GM18526 (cell line): ENCODE data around the gene AK2.

Source experiments
- POLR2A ChIP-seq: IDR thresholded peaks from 3 replicates; pipeline ENCODE4 v1.6.1; 2011; ENCODE audit not compliant: insufficient read length; ENCODE audit errors: extremely low read depth

Gene AK2

DNA sequence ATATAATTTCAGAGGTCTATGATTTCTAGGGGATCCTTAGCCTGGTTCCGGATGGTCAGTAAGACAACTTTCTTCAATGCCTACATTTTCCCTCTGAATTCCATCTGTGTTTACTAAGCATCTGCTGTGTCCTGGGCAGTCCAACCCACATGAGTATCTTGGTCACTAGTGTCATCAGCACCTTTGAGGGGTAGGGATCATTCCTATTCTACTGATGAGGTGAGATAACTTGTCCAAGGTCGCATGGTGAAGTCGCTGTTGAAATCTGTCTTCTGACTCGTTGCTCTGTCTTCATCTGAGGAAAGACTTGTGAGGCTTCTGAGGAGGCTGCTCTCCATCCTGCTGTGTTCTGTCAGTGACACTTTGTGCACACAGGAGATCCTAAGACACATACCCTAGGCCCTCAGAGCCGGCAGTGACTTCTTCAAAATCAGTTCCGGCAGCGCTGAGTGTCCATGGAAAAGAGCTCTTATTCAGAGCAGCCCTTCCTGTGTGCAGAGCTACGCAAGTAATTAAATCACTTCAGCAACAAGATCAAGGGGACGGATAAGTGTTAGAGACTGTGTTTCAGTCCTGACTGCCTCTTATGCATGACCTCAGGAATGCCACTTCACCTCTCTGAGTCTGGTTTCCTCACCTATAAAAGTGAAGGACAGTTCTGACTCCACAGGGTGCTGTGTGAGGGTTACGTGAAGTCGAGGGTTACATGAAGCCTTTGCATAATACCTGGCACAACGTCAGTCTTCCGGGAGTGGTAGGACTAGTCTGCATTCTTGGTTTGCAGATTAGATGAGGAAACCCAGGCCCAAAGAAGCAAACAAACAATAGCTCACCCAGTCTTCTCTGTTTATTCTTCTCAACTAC lies 28.4 kb downstream of the AK2 start:
- TF ChIP-seq POLR2A: no peak

DNA sequence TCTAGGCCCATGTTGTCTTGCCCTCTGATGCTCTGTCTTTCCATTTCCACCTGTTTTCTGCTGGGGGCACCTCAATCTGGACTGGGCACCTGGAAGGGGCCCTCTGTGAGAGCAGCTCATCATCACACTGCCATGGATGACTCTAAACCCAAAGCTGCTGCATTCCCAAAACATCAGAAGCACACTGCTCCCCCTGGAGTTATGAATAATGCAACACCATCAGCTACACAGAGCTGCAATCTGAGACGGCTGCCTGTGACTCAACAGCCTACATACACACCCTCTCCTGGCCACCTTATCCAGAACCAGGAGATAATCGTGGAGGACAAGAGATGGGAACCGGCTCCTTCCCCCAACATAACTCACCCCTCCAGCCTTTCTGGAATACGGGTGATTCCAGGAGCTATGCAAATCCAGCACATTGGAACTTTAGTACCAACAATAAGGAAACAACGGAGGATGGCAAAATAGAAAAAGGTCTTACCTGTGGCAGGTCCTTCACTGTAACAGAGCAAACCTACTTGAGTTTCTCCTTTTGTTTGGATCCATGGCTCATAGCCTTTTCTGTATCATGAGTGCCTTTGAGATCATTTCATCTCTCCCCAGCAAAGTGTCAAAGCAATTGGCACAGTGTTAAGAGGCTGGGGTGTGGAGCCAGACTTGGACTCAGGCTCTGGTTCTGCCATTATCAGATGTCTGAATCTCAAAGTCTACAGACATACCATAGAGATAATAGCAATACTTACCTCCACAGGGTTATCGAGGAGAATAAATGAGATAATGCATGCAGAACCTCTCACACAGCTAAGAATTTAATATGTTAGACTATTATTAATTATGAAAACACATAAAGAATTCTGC lies 29.3 kb downstream of the AK2 start:
- TF ChIP-seq POLR2A: no peak

DNA sequence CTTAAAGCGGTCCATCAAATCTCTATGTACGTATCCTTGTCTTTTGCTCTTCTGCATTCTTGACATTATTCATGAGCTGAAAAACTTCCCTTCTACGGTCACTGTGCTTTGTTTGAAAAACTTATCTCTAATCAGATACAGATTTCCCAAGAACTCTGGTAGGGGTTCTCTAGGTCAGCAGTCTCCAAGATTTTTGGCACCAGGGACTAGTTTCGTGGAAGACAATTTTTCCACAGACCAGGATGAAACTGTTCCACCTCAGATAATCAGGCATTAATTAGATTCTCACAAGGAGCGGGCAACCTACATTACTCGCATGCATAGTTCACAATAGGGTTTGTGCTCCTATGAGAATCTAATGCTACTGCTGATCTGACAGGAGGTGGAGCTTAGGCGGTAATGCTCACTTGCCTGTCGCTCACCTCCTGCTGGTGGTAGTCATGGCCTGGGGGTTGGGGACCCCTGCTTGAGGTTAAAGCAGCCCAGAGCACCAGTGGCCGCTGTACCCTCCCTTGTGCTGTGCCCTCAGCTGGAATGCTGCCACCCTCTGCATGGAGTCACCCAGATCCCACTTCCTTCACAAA lies 30.8 kb downstream of the AK2 start:
- no peak for TF ChIP-seq POLR2A

DNA sequence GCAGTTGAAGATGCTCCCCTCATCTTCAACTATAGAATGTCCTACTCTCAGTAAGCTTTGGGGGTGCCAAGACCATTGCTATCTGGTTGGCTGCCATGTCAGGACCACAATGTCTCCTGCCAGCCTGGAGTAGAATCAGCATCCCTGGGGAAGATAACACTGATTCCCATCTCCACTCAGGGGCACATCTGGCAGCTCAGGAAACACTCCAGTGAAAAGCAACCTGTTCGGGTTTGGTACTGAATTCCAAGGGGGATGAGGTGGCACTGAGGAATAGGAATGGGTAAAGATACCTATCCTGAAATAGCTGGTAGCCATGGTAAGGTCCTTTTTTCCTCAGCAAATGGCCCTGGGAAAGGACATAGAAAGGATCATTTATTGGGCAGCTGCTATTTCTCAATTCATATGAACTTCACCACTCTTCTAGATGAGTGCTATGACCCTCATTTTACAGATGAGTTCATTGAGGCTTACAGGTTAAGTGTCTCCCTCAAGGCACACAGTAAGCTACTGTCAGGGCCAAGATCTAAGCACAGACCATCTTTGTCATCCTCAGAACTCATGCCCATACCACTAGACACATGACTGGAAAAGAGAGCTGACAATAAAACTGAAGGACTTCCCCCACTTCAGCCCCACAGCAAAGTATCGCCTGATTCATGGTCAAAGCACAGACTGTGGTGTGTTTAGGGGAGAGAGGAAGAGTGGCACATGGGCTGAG lies 31.4 kb downstream of the AK2 start:
- no peak for TF ChIP-seq POLR2A

DNA sequence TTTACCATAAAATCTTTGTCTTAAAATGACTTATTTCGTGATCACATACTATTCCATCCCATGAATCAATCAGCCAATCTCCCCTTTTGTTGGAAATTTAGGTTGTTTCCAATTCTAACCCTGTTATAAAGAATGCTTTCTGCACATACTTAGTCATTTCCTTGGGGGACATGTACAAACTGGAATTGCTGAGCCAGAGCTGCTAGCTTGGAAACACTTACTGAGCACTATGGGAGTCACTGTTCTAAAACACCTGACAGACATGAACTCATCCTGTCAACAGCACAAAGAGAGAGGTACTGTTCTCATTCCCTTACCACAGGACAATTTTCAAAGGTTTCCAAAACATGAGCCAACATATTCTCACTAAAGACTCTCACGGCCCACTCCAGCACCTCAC lies 32.1 kb downstream of the AK2 start:
- TF ChIP-seq POLR2A: no peak

DNA sequence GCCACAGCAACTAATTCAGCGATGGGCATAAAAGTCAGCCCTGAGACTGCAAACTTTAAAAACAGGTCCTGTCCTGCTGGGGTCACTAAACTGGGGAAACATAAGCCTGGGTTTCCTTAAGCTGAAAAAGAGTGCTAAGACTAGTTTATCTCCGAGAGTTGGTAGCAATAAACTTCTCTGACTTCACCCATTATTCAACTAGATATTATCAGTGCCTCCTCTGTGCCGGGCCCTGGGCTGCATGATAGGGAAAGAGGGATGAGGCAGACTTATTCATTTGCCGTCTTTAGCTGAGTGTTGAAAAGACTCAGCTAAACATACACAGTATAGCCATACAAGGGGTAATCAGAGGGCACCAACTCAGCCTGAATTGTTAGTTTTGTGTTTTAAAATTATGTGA lies 33.0 kb downstream of the AK2 start:
- no peak for TF ChIP-seq POLR2A

DNA sequence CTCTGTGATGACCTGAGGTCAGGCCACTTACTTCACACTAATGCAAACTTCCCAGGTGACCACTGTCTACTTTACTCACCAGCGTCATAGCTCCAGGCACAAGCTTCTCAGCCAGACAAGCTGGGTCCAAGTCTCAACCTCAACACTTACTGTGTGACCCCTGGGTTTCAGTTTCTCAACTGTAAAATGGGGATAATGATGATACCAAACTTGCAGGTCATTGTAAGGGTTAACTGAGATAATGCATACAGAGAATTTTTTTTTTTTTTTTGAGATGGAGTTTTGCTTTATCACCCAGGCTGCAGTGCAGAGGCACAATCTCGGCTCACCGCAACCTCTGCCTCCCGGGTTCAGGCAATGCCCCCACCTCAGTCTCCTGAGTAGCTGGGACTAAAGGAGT lies 34.7 kb downstream of the AK2 start:
- TF ChIP-seq POLR2A: no peak

DNA sequence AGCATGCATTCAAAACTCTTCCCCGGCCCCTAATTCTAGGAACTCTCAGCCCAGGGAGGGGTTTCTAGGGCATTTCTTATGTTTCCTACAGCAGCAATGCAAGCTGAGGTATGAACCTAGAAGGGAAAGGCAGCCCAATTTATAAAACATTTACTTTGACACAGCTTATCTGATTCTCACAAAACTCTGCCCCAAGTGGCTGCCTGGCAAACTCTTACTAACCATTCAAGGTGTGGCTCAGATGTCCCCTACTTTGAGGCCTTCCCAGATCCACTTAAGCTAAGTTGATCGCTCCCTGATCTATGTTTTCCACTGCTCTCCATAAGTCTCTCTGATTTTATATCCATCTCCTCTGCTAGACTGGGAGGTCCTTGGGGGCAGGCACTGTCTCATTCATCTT lies 35.4 kb downstream of the AK2 start:
- no peak for TF ChIP-seq POLR2A

DNA sequence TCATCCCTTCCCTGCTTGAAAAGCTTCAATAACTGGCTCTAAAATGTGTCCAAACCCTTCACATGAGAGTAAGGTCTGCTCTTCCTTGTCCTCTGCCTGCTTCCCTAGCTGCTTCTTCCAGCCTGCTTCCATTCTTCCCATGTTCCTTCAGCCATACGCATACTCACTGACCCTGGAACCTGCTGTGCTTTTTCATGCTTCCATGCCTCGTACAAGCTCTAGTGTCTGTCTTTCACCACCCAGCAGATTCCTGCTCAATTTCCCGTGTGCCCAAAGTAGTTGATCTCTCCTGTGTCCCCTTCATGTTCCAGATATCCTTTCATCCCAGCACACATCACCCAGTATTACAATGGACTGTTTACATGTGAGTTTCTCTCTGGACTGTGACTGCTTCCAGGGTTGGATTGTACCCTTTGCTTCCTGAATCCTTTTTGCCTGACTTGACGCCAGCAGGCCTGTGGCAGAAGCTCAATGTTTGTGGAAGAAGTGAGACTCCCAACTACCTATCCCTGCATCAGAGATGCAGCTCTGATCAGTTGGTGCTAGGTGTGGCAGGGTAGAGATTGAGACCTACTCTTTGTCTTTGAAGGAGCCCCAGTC lies 36.2 kb downstream of the AK2 start:
- no peak for TF ChIP-seq POLR2A

DNA sequence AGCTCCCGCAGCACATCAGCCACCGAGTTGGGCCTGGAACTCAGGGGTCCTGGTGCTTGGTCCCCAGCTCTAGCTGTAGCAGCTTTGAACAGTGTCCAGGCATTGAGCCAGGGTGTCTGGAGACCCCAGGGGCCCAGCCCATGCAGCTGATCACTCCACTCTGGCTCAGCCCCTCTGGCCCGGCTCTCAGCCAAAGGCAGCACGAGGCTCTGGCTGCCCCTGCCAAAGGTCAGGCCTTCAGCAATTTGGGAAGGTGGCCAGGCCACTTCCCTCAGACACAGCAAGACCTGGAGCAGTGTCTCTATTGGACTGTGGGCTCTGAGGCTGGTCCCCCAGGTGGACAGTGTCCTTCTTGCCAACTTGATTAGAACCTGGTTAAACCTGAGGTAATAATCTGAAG lies 37.7 kb downstream of the AK2 start:
- TF ChIP-seq POLR2A: no peak

DNA sequence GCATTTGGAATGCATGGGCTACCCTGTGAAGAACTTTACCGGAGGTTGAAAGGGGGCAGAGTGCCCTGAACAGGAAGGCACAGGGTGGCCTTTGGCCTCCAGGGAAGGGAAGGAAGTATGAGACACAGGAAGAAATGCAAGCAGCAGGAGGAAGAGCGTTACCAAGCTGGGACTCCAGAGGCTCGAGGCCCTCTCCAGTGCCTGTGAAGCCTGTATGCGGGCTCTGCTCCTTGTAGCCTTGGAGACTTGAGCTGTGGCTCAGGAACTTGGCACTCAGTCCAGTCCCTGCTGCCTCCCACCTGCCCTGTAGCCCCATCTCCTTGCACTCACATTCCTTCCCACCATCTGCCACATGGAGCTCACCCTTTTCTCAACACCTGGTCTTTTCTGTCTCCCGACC lies 38.6 kb downstream of the AK2 start:
- no peak for TF ChIP-seq POLR2A

DNA sequence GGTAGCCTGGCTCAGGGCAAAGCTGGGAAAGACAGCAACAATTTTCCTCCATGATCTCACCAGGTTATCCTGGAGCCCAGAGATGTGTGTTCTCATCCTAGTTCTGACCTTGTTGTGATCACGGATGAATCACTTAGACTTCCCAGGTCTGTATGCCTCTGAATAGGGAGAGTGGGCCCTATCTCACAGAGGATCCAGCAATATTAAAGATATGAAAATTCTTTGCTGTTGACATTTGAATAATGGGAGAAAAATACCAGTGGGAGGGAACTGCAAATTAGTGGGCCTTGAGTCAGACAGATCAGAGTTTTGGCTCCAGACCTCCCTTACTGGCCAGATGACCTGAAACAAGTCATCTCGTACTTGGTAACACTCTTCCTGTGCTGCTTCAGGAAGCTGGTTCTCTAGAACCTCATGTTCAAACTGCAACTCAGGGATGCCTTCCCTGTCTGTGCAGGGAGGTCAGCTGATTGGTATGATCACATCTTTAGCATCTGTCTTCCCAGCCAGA lies 39.2 kb downstream of the AK2 start:
- TF ChIP-seq POLR2A: no peak

DNA sequence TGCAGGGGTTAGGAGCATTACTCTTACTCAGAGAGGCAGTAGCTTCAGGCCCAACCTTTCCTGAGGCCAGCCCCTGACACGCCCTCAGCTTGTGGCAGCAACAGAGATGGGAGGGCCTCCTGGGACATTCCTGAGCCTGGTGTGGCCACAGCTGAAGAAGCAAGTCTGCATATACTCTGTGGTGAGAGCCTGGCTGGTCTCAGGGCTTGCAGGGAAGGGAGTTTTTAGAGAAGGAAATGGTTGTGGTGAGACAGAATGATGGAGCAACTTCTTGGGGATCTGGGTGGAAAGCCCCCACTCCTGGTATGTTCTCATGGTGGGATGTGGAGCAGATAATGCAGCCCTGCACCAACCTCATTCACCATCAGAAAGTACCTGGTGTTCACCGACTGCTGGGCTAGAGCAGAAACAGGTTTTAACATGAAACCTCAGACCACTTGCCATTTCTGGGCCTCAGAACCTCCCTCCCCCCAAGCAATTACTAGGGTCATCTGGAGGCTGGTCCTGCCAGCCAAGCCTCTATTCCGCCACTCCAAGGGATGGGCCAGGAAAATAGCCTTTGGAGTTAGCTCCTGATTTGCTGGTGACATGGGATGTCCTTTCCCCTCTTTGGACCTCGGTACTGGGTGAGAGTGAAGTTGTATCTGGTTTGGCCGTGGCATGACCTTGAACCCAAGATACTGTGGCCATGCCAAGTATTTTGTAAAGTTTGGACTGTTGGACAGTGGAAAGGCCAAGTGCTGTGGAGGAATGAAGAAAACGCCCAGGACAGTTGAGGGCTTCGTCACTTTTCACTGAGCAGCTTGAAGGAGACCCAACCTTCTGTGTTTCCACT lies 44.0 kb downstream of the AK2 start:
- TF ChIP-seq POLR2A: no peak
